HK-2 (cell line): ENCODE data around the gene EFEMP1.

Experiments
- DNase-seq: peaks from one replicate; pipeline ENCODE4 v3.0.0-alpha.2; 2018; ENCODE audit not compliant: unreplicated experiment

Gene EFEMP1

GRCh38 chr2:55898386-55899040 is 25.1 kb downstream of the EFEMP1 start:
- no peak for DNase-seq

GRCh38 chr2:55896633-55897032 is 26.9 kb downstream of the EFEMP1 start:
- no peak for DNase-seq

- DNase-seq, result no peak
Observed at GRCh38 chr2:55894720-55895119, 28.9 kb downstream of the EFEMP1 start.

GRCh38 chr2:55891671-55892094 is 31.9 kb downstream of the EFEMP1 start:
- DNase-seq, result no peak

- DNase-seq, result no peak
Observed at GRCh38 chr2:55888936-55889335, 34.6 kb downstream of the EFEMP1 start.

GRCh38 chr2:55887901-55888624 is 35.5 kb downstream of the EFEMP1 start:
- DNase-seq, result no peak

GRCh38 chr2:55887351-55887750 is 36.2 kb downstream of the EFEMP1 start:
- no peak for DNase-seq

GRCh38 chr2:55885944-55886281 is 37.7 kb downstream of the EFEMP1 start:
- DNase-seq, result no peak

GRCh38 chr2:55885127-55885943 is 38.2 kb downstream of the EFEMP1 start:
- DNase-seq, result no peak

- no peak for DNase-seq
Observed at GRCh38 chr2:55883829-55884228, 39.8 kb downstream of the EFEMP1 start.

- no peak for DNase-seq
Observed at GRCh38 chr2:55883357-55883756, 40.2 kb downstream of the EFEMP1 start.

GRCh38 chr2:55882954-55883353 is 40.6 kb downstream of the EFEMP1 start:
- no peak for DNase-seq

GRCh38 chr2:55880416-55881143 is 43.0 kb downstream of the EFEMP1 start:
- no peak for DNase-seq

GRCh38 chr2:55879976-55880375 is 43.6 kb downstream of the EFEMP1 start:
- DNase-seq, result no peak

- DNase-seq, result no peak
Observed at GRCh38 chr2:55877087-55877436, 46.5 kb downstream of the EFEMP1 start.

- DNase-seq, result no peak
Observed at GRCh38 chr2:55876429-55877086, 47.0 kb downstream of the EFEMP1 start.

GRCh38 chr2:55875434-55876135 is 48.0 kb downstream of the EFEMP1 start:
- DNase-seq, result no peak

GRCh38 chr2:55874338-55874737 is 49.2 kb downstream of the EFEMP1 start:
- no peak for DNase-seq

- DNase-seq, result no peak
Observed at GRCh38 chr2:55871637-55872036, 51.9 kb downstream of the EFEMP1 start.

- DNase-seq, result no peak
Observed at GRCh38 chr2:55869637-55870325, 53.8 kb downstream of the EFEMP1 start.
